Measurements from ENCODE around the gene SCARB1.

Gene SCARB1

DNA sequence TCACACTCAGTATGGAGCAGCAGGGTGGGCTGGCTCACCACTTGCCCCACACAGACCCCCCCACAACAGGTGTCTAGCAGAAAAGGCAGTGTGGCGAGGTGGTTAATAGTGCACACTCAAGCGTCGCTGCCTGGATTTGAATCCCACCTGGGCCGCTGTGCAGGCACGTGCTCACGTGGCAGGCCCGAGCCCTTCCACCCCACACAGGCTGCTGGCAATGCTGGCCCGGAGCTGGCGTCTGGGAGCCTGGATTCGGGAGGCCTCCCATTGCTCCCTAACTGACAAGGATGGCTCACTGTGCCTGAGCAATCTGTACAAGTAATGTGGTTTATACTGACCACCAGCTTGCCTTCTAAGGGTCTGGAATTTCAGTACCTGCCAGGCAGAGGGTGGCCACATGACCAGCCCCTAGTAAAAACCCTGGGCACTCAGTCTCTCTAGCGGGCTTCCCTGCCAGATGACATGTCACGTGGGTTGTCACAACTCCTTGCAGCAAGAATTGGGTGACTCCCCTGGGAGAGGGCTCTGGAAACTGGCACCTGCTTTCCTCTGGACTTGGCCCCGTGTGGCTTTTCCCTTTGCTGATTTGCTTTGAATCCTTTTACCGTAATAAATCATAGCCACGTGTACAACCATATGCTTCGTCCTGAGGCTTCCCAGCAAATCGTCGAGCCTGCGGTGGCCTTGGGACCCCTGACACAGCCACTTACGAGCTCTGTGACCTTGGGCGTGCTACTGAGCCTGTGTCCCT lies 72.8 kb downstream of the SCARB1 start:
- no peak for DNase-seq

DNA sequence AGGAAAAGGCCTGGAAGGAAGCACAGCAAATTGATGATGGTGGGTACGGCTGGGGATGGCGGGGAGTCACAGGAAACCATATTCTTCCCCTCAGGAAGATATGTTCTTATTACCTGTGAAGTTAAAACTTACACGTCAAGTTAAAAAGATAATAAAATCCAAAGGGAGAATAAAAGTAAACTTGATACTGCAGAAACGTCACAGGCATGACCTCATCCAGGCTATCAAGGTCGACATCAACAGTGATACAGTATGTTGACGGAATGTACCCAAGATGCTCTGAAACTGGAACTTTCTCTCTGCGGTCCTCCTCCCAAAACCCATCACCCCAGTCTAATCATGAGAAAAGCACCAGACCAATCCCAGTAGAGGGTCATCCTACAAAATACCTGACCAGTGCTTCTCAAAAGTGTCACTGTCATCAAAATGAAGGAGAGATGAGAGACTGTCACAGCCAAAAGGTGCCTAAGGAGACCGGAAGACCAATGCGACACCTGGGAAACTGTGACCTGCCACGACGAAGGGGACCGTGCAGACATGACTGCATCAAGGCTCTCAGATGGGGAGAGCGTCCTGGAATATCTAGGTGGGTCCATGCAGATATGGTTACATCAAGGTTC lies 74.6 kb downstream of the SCARB1 start:
- no peak for DNase-seq

DNA sequence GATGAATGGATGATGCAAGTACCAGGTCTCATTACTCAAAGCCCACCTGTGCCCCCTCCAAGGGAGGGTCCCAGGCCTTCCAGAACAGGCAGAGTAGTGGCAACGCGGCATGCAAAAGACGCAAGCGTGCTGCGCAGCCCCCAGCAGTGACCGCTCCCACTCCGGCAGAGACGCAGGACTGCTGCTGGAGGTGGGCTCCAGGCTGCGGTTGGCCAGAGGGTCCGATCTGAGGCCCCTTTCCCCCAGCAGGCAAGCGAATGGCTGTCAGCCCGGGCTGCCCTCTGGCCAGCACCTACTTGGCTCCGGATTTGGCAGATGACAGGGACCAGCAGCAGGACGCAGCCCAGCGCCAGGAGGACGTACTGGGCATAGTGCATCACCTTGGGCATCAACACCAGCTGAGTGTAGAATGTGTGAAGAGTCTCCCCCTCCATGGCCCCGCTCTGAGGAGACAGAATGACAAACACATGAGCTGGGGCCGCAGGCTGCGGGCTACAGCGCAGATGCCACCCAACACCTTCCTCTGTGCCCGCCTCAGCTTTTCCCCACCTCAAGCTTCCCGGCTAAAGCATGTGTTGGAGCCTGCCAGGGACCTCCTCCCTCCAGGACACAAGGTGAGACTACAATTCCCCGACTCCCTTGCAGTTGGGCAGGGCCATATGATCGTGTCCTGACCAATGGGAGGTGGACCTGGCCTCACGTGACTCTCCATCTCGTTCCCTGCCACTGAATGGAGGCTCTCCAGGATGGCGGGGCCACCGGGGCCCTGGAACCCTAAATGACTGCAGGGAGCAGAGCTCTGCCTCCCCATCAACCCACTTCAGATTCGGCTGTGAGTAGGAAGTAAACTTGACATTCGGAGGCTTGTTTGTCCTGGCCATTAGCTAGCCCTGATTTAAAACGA lies 77.4 kb downstream of the SCARB1 start:
- DNase-seq: no peak

DNA sequence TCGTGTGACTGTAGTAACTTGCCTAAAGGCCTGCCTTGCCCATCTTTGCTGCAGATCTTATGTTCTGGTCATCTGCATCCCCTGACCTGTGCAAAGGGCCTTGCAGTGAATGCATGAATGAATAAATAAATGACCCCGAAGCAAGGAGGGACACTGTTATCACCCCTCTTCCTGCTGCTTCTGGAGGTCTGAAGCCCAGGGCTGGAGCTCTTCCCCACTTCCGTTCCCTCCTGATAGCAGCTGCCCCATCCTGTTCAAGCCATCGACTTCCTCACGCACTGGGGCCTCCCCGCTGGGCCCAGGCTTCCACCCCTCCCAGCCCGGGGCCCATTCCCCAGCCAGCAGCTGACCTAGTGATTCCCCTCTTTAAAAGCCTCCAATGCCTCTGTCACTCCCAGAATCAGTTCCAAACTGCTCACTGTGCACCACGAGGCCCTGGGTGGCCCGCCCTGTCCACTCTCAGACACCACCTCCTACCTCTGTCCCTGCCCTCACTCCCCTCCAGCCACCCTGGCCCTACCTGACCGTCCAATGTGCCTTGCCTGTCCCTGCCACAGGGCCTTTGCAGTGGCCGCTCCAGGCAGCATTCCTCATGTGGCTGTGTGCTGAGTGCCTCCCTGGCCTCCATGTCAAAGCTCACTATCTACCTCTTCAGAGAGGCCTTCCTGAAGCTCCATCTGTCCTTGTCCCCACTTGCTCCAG lies 78.6 kb downstream of the SCARB1 start:
- no peak for DNase-seq

DNA sequence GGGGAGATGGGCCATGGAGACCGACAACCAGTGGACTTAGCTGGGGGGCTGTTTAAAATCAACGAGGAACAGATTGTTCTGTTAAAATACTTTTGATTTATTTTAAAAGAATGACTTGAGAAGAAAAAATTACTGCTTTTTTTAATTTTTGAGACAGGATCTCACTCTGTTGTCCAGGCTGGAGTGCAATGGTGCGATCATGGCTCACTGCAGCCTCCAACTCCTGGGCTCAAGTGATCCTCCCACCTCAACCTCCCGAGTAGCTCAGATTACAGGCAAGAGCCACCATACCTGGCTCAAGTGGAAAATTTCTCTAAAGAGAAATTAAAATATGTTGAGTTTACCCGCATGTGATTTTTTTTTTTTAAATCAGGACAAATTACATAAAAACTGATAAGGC lies 80.6 kb downstream of the SCARB1 start:
- DNase-seq: no peak

DNA sequence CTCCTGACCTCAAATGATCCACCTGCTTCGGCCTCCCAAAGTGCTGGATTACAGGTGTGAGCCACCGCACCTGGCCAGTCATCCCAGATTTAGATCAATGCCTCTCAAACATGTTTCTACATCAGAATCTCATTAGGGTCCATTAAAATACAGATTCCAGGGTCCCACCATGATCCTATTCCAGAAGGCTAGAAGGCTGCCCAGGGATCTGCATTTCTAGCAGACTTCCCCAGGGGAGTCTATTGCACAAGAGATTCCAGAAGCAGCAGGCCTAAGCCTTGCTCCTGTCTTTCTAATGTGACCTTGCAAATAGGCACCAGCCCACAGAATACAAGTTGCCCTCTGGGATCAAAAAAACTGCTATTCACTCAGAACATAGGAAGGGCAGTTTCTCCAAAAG lies 81.5 kb downstream of the SCARB1 start:
- DNase-seq: no peak

DNA sequence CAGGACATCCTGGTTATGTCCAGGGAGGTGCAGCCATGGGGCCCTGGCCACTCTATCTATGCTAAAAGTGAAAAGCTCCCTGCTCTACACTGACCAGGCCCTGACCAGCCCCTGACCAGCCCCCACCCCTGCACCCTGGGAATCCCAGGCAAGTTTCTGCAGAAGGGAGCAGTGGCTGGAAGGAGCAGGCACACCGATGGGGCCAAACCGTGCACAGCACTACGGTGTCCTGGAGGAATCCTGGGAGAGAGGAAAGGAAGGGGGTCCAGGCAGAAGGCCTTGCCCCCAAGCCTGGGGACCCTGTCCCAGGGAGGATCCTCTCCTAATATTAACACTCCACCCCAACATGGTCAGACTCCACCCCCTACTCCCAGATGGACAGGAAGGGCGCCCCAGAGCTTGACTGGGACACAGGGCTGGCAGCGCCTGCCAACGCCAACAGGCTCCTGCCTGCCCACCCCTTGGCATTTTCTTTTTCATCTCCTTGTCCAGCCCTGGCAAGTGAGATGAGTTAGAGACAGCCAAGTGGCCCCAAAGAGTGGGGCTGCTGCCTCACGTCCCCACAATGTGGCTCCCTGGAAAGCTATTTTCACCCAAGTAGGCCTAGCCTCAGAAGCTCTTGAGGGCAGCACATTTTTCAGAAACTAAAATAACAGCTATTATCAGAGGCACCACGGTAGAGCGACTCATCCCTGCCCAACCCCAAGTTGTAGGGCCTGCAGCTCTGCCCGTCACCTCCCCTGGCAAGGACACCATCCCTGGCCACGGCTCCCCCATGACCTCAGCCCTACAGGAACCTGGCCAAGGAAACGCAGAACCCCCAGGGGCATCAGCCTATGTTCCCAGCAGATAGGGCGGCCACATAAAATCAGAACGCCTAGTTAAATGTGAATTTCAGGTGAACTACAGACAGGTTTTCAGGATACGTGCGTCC lies 82.6 kb downstream of the SCARB1 start:
- DNase-seq: no peak

DNA sequence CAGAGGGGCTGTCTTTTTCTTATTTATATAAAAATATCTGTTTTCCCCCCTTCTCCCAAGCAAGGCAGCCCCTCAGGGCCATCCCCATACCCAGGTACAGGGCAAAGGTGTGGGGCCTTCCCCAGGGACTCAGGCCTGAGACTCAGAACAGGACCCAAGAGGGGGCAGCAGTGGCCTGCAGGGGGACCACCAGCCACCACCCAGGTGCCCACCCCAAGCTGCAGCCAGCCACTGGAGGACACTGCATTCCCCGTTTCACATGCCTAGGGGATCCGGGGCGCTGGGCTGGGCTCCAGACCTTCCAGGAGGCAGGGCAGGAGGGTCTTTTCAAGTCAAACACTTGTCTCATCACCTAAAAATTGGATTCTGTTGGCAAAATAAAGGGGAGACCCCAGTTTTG lies 83.3 kb downstream of the SCARB1 start:
- no peak for DNase-seq

DNA sequence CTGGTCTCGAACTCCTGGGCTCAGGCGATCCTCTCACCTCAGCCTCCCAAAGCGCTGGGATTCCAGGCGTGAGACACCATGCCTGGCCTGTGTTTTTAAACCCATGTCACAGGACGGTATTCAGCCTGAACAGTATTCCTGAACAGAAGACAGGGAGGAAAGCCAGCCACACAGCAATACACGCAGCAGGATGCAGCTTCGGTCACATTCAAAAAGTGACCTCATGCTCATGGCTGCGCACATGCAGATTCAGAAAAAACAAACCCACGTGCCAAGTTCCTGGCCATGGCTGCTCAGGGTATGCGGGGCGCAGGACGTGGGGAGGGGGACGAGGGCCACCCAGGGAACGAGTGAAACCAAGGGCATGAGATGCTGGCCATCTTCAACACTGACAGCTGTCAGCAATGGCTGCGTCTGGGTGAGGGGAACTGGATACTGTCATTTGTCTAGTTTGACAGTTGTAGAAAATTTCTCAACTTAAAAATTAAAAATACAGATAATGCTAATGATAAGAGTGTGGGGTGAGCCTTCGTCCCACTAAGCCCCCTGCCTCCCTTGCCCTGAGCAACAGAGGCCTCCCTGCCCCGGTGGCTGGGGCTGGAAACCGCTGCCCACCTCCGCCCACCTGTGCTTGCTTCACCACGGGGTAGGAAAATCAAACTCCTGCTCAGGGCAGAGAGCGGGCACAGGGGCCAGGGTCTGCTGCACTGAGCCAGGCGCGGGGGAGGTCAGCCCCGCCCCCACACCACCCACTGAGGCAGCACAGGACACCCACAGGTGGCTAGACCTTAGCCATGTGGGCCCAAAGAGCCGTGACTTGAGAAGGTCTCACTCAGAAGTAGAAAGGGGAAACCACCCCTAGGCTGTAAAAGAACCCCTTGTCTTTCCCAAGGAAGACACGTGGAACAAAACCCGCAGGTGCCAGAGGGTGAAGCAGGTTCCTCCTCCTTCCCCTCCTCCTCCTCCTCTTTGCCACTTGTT lies 84.2 kb downstream of the SCARB1 start:
- no peak for DNase-seq

DNA sequence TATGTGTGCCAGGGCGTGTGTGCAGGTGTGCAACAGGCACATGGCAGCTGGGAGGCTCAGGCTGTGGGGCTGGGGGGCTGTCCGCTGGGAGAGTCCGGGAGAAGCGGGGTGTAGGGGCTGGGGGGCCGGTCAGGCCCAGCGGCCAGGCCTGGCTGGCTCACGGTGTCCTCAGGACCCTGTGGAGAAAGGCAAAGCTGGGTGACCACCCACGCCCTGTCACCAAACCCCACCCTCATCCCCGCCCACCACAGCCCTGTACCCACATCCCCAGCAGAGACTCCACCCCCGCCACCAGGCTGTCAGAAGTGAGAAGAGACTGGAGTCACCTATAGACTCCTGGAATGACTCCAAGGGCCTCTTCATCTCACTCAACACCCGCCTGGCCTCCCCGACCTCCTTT lies 85.3 kb downstream of the SCARB1 start:
- DNase-seq: no peak

DNA sequence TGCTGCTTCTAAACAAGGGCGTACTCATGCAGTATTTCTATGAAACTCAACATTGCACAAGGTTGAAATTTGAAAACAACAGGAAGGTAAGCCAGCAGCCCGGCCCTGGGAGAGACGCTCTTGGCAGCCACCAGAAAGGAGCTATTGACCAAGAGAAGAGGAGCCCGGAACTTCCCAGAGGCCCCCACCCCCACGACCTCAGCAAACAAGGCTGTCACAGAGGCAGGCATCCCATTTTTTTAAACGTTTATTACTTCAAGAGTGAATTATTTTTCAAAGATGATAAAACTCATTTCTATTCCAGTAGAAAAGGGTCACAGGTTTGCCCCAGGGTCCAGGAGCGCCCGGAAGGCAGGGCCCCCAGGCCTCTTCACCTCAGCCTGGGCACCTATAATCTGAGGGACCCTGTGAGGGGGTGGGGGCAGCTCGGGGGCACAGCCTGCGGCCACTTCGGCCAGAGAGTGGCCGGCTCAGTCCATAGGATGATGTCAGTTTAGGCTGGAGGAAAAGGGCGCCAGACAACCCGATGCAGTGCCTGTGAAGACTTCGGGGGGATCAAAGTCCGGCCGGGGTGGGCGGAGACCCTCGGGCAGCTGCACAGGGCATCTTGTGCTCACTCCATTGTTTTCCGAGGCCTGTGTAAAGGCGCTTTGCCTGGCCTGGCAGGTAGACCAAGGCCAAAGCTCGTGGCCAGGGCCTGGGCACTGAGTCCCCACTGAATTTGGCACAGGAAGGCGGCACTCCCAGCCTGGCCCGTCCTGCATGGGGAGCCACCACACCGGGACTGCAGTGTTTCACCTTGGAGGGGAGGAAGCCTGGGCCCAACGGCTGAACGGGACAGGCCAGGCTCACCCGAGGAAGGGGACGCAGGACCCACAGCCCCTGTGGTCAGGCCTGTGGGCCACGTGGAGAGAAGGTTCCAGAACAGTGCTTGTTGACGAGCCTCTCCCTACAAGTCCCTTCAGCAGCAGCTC lies 86.0 kb downstream of the SCARB1 start:
- DNase-seq: no peak

DNA sequence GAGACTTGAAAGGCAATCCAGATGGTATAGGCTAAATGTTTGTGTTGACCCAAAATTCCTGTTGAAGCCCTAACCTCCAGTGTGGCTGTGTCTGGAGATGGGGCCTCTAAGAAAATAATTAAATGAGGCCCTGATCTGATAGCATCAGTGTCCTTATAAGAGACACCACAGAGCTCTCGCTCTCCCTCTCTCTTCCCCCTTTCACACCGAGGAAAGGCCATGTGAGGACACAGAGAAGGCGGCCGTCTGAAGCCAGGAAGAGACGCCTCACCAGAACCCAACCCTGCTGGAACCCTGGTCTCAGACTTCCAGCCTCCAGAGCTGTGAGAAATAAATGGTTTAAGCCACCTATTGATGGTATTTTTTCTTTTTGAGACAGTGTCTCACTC lies 87.5 kb downstream of the SCARB1 start:
- no peak for DNase-seq

DNA sequence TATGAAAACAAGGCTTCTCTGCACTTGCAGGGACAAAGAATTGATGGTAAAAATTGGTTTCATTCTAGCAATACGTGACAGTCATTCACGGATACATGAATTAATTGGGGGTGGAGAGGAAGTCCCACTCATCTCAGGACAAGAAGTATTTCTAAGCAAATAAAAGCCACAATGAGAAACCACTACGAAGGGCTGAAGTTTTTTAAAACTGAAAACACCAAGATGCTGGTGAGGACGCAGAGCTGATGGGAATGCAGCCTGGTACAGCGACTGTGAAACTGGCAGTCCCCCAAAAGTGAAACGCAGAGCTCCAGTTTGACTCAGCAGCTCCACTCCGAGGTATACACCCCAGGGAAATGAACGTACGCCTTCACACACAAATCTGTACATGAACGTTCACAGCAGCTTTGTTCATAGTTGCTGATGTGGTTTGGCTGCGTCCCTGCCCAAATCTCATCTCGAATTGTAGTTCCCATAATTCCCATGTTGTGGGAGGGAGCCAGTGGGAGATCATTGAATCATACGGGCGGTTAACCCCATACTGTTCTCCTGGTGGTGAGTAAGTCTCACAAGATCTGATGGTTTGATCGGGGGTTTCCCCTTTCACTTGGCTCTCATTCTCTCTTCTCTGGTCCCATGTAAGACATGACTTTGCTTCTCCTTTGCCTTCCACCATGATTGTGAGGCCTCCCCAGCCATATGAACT lies 89.0 kb downstream of the SCARB1 start:
- peak; percentile 38 for DNase-seq

DNA sequence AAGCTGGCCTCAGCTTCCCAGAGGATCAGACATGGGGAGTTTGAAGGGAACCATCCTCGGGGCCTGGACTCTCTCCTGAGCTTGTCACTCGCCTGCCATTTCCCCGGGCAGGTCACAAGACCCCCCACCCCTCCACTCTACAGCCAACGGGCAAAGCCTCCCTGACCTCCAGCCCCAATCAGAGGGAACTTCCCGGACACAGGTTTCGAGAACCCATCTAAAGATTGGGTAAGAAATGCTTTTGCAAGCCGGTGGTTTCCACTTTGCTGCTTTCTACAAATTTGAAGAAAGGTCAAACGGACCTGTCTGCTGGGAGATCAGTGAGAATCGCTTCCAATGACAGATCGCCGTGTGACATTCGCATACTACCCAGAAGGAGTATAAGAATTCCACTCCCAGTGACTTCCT lies 89.6 kb downstream of the SCARB1 start:
- DNase-seq: no peak

DNA sequence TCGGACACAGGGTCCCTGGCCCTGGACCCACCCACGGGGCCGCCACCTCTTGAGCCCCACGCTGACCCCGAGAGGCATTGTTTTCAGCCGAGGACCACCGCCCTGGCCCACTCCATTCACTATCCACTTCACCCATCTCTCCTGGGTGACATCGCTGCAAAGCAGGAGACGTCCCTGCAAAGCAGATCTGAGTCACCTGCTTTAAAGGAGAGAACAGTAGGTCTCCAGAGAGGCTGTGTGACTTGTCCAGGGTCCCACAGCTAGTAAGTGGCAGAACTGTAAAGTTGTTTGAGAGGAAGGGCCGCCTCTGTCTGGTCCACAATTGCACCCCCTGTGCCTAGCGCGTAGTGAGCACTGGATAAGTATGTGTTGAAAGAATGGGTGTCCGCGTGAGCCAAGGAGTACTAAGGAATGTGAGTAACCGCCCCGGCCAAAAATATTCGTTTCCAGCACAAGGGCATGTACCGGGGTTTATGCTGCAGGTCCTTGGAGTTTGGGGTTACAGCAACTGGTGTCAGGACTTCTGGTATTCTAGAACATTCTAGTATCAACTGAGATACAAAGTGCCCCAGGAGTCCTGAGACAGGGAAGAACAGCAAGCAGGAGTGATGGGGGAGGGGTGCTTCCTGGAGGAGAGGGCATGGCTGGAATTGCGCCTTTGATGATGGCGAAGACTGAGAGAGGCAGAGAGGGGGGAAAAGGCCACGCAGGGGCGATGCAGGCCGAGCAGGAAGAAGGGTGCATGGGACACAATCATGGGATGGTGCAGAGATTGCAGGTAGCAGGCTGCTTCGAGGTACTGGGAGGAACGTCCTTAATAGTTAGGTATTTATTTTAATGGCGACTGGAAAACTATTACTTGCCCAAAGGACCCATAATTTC lies 91.1 kb downstream of the SCARB1 start:
- no peak for DNase-seq

DNA sequence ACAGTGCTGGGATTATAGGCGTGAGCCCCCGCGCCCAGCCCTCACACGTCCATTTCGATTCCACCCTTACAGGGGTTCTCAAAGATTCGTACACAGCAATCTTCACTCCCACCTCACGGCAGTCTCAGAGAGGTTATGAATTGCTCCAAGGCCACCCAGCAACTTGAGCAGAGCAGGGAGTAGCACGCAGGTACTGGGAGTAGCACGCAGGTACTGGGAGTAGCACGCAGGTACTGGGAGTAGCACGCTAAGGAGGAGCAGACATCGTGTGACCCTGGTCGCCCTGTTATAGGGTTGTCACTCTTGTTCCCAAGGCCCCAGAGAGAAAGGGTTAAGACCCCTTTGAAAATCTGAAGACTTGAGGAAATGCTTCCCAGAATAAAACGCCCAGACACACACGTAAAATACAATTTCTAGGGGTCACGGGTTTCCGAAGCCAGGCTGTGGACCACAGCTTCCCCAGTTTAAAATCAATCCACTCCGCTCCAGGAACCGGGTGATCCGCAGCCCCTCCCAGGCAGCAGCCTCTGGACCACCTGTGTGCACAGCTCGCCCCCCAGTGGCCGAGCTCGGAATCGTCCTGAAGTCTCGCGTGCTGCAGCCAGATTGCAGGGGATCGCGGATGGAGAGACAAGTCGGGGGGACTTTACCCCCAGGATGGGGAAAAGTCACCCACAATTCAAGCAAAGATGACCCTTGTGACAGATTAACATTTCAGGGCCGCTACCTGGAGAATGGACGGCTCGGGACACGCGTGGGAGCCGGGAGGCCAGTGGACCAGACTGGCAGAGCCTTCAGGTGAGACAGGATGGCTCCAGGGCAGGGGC lies 92.0 kb downstream of the SCARB1 start:
- DNase-seq: peak; percentile 60

DNA sequence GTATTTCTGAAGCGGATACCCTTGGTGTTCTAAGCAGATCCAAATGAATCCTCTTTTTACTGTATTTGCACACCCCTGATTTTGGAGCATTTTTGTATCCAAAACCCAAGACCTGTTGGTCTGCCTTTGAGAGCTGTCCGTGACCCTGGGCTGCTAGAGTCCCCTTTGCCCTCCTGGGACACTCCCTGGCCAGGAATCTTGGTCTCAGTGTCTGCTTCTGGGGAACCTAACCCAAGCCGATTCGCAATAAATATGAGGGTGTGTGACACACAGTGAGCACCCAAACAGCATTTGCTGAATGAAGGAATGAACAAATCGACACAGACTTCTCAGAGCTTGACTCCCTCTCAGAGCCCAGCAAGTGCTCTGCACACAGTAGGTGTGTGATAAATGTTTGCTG lies 92.9 kb downstream of the SCARB1 start:
- DNase-seq: no peak

Measured in hematopoietic multipotent progenitor cell treated with erythropoietin and hydrocortisone succinate and interleukin-3 and kit ligand, for 8 days (in vitro differentiated cells).